Astrocyte (in vitro differentiated cells and primary cell): Measurements from ENCODE around the gene FAM227B. TPM values are rescaled to one million over a fixed set of nuclear protein-coding genes. Genes with fewer than 3 reads are reported as not detected.

Source experiments
- DNase-seq: peaks from one replicate; pipeline ENCODE4 v3.0.0-alpha.2; 2010; ENCODE audit warnings: low read depth
- FAIRE-seq: peaks from 2 replicates; lab custom pipeline; 2011; peaks lifted over from hg19 to GRCh38; lab: Jason Lieb, UNC
- H2AFZ ChIP-seq: 2 replicates; pipeline ENCODE4 v1.6.0; 2012; ENCODE audit warnings: low read depth, low read length, inconsistent platforms
- H3K27ac ChIP-seq: 2 replicates; pipeline ENCODE4 v1.5.1; 2011; ENCODE audit warnings: low read depth, low read length, inconsistent platforms
- H3K27me3 ChIP-seq: 2 replicates; pipeline ENCODE4 v1.6.0; 2011; ENCODE audit warnings: low read length, inconsistent platforms; ENCODE audit not compliant: insufficient read depth
- H3K36me3 ChIP-seq: 2 replicates; pipeline ENCODE4 v1.5.1; 2011; ENCODE audit warnings: low read length, inconsistent platforms; ENCODE audit not compliant: insufficient read depth
- H3K4me1 ChIP-seq: 2 replicates; pipeline ENCODE4 v1.5.1; 2011; ENCODE audit warnings: low read length, inconsistent platforms; ENCODE audit not compliant: insufficient read depth
- H3K4me2 ChIP-seq: 2 replicates; pipeline ENCODE4 v1.6.0; 2012; ENCODE audit warnings: low read length, inconsistent platforms
- H3K4me3 ChIP-seq: 2 replicates; pipeline ENCODE4 v1.5.1; 2011; ENCODE audit warnings: low read depth, mild to moderate bottlenecking, low read length, inconsistent platforms; ENCODE audit not compliant: insufficient read depth
- H3K79me2 ChIP-seq: 2 replicates; pipeline ENCODE4 v1.6.0; 2012; ENCODE audit warnings: mild to moderate bottlenecking, low read length, inconsistent platforms; ENCODE audit not compliant: insufficient read depth
- H3K9ac ChIP-seq: 2 replicates; pipeline ENCODE4 v1.6.0; 2012; ENCODE audit warnings: mild to moderate bottlenecking, low read length, inconsistent platforms
- H3K9me3 ChIP-seq: 2 replicates; pipeline ENCODE4 v1.5.1; 2012; ENCODE audit warnings: low read depth, mild to moderate bottlenecking, low read length, inconsistent platforms; ENCODE audit not compliant: insufficient read depth
- H4K20me1 ChIP-seq: 2 replicates; pipeline ENCODE4 v1.6.0; 2012; ENCODE audit warnings: low read length, inconsistent platforms; ENCODE audit not compliant: insufficient read depth
- H3K27ac Mint-ChIP-seq: one replicate; pipeline ENCODE4 v1.8.0; 2021; ENCODE audit warnings: mild to moderate bottlenecking, mixed read lengths; ENCODE audit not compliant: unreplicated experiment
- H3K27me3 Mint-ChIP-seq: one replicate; pipeline ENCODE4 v1.8.0; 2021; ENCODE audit warnings: low read depth, mixed read lengths; ENCODE audit not compliant: unreplicated experiment
- H3K36me3 Mint-ChIP-seq: one replicate; pipeline ENCODE4 v1.8.0; 2021; ENCODE audit warnings: low read depth, mixed read lengths; ENCODE audit not compliant: unreplicated experiment
- H3K4me1 Mint-ChIP-seq: one replicate; pipeline ENCODE4 v1.8.0; 2021; ENCODE audit warnings: low read depth, mixed read lengths; ENCODE audit not compliant: unreplicated experiment
- H3K4me3 Mint-ChIP-seq: one replicate; pipeline ENCODE4 v1.8.0; 2021; ENCODE audit warnings: mild to moderate bottlenecking, moderate library complexity, mixed read lengths; ENCODE audit not compliant: unreplicated experiment
- H3K9me3 Mint-ChIP-seq: one replicate; pipeline ENCODE4 v1.8.0; 2021; ENCODE audit warnings: mild to moderate bottlenecking, mixed read lengths; ENCODE audit not compliant: unreplicated experiment
- CTCF ChIP-seq: IDR thresholded peaks from 2 replicates; pipeline ENCODE4 v1.5.1; 2011; ENCODE audit warnings: low read depth, mild to moderate bottlenecking, inconsistent platforms, low read length, moderate library complexity; ENCODE audit not compliant: insufficient read depth
- EZH2 ChIP-seq: IDR thresholded peaks from 2 replicates; pipeline ENCODE4 v1.6.1; 2012; ENCODE audit warnings: mild to moderate bottlenecking, low read length, inconsistent platforms; ENCODE audit not compliant: insufficient read depth
- total RNA-seq: library from RNA; stranded (reverse); gene quantifications from 2 replicates; pipeline ENCODE4 v1.2.1, GENCODE V29; 2021

FAM227B gene
- total RNA-seq, 1 donor from 2014 or later: 5.7 TPM

GRCh38 chr15:49331442-49331841 is 289.2 kb downstream of the FAM227B start:
- Histone ChIP-seq H4K20me1 (no peaks in the 10 kb centered on the region), H3K27me3 (no peaks in the 10 kb centered on the region), H3K4me1 (no peaks in the 10 kb centered on the region), H3K79me2 (no peaks in the 10 kb centered on the region), H3K9ac (no peak overlapping the region), H3K4me3 (no peak overlapping the region), H3K4me2 (no peak overlapping the region), H3K9me3 (no peaks in the 10 kb centered on the region), H3K36me3 (peaks cover 3% of the 10 kb centered on the region), H2AFZ (no peak overlapping the region), H3K27ac (no peak overlapping the region)
- Mint-ChIP-seq H3K27me3 (no peaks in the 10 kb centered on the region), H3K9me3 (no peaks in the 10 kb centered on the region), H3K4me1 (peaks cover 5% of the 10 kb centered on the region), H3K36me3 (peaks cover 2% of the 10 kb centered on the region), H3K27ac (no peak overlapping the region), H3K4me3 (no peak overlapping the region)
- FAIRE-seq (no peak), DNase-seq (no peak)
- TF ChIP-seq CTCF (no peak), EZH2 (no peak)

- Histone ChIP-seq H3K36me3 (peaks cover 3% of the 10 kb centered on the region), H3K4me2 (no peak overlapping the region), H3K9me3 (no peaks in the 10 kb centered on the region), H4K20me1 (no peaks in the 10 kb centered on the region), H3K9ac (no peak overlapping the region), H2AFZ (no peak overlapping the region), H3K79me2 (no peaks in the 10 kb centered on the region), H3K27ac (no peak overlapping the region), H3K27me3 (no peaks in the 10 kb centered on the region), H3K4me1 (no peaks in the 10 kb centered on the region), H3K4me3 (no peak overlapping the region)
- H3K4me3 Mint-ChIP-seq: no peak overlapping the region
- peaks cover 5% of the 10 kb centered on the region for H3K4me1 Mint-ChIP-seq
- no peaks in the 10 kb centered on the region for H3K27me3 Mint-ChIP-seq
- no peaks in the 10 kb centered on the region for H3K9me3 Mint-ChIP-seq
- peaks cover 2% of the 10 kb centered on the region for H3K36me3 Mint-ChIP-seq
- TF ChIP-seq EZH2 (no peak), CTCF (no peak)
- H3K27ac Mint-ChIP-seq: no peak overlapping the region
- DNase-seq (no peak), FAIRE-seq (no peak)
Measured at GRCh38 chr15:49330166-49330565, 290.5 kb downstream of the FAM227B start.

GRCh38 chr15:49328941-49329340 is 291.7 kb downstream of the FAM227B start:
- peaks cover 2% of the 10 kb centered on the region for H3K36me3 Mint-ChIP-seq
- Histone ChIP-seq H3K4me1 (no peaks in the 10 kb centered on the region), H3K27ac (no peak overlapping the region), H3K4me2 (no peak overlapping the region), H3K27me3 (no peaks in the 10 kb centered on the region), H3K9me3 (no peaks in the 10 kb centered on the region), H4K20me1 (no peaks in the 10 kb centered on the region), H3K4me3 (no peak overlapping the region), H2AFZ (no peak overlapping the region), H3K79me2 (no peaks in the 10 kb centered on the region), H3K9ac (no peak overlapping the region), H3K36me3 (peaks cover 3% of the 10 kb centered on the region)
- no peak overlapping the region for H3K27ac Mint-ChIP-seq
- H3K4me1 Mint-ChIP-seq: peaks cover 5% of the 10 kb centered on the region
- FAIRE-seq (no peak), DNase-seq (no peak)
- no peaks in the 10 kb centered on the region for H3K27me3 Mint-ChIP-seq
- no peak for TF ChIP-seq CTCF
- no peak for TF ChIP-seq EZH2
- H3K9me3 Mint-ChIP-seq: no peaks in the 10 kb centered on the region
- H3K4me3 Mint-ChIP-seq: no peak overlapping the region
